ENCODE measurements around the gene FCGBP.
"Not testable (repeated sequence)": the region's sequence is repeated elsewhere in the genome, so short reads cannot be mapped to it uniquely, and the experiment has no call there.

Gene FCGBP

DNA sequence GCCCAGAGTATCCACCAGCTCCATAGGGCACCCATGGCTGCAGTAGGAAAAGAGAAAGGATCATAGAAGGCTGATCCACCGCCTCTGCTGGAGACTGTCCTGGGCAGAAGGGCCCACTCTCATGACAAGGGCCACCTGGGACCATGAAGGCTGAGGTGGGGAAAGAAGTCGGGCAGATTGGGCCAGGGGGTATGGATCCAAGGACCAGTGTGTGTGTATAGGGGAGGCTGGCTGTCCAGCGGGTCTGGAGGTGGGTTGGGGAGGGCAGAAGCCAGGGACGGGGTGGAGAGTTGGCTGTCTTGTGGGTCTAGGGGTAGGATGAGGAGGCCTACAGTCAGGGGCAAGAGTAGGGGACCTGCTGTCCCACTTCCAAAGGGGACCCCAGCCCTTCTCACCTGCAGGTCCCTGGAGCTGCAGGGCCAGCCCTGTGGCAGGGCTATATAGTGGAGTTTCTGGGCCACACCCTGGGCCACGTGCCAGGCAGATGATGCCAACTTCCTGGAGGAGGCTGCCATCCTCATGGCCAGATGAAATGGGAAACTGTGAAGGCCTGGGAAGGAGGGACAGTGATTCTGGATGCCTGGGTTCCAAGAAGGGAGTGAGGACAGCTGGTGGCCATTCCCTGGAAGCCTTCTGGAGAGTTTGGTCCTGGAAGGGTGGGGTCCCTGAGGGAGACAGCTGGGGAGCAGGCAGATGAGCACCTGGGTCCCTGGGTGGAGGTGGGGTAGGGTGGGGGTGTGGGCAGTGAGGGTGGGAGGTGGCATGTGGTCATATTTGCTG, at the start of gene FCGBP:
Gene FCGBP (minus strand): TSS at position 51 of the 780 bp plus-strand sequence.
- no peak for DNase-seq

DNA sequence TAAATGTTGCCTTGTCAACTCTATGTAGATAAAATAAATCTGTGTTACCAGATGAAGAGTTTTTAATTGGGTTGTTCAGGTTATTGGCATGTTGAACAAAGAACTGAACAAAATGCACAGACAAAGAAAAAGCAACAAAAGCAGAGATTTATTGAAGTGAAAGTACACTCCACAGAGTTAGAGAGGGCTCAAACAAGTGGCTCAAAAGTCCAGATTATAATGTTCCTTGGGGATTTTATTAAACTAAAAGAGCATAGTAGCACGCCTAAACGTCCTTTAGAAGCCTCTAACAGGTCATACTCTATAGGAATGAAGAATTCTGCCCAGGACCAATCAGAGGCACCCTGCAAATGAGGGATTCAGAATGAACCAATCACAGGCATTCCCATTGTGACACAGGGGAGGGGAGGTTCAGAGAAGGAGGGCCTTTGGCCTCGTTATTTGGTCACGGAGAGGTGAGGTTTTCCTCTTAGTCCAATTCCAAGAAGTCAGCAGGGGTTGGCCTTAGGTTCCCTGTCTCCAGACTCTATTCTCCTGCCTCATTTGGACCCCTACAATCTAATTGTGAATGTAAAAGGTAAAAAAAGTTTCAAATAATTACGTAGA, 49.4 kb upstream of the FCGBP start:
- no peak for DNase-seq

DNA sequence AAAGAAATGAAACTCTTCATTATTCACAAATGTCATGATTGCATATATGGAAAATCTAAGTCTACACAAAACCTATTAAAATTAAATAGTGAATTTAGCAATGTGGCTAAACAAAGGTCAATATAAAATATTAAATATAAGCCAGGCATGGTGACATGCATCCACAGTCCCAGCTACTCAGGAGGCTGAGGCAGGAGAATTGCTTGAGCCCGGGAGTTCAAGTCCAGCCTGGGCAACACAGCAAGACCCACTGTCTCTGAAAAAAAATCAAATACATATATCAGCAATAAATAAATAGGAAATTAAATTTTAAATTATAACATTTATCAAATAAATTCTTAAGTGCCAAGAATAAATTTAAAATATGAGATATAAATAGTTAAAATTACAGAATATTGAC, 48.4 kb upstream of the FCGBP start:
- no peak for DNase-seq

DNA sequence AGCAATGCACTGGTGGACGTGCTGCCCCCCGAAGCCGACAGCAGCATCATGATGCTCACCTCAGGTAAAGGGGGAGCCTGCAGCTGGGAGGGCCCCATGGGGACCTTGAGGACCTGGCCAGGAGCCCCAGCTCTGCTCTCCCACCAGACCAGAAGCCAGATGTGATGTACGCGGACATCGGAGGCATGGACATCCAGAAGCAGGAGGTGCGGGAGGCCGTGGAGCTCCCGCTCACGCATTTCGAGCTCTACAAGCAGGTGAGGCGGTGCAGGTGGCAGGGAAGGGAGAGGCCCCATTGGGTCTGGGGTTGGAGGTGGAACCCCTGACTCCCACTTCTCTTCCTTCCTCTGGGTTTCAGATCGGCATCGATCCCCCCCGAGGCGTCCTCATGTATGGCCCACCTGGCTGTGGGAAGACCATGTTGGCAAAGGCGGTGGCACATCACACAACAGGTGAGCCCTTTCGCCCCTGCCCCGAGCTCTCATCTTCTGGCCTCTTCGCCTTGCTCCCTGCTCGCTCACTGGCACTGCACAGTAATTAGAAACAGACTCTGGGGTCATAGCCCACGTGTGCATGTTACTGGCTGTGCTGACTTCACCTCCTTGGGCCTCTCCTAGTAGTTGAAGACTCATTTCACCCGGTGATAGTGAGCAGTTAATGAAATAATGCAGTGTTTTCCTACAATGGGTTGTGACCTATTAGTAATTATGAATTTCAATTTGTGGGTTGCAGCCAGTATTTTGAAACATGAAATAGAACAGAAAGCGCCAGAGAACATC, 40.1 kb upstream of the FCGBP start:
- no peak for DNase-seq

DNA sequence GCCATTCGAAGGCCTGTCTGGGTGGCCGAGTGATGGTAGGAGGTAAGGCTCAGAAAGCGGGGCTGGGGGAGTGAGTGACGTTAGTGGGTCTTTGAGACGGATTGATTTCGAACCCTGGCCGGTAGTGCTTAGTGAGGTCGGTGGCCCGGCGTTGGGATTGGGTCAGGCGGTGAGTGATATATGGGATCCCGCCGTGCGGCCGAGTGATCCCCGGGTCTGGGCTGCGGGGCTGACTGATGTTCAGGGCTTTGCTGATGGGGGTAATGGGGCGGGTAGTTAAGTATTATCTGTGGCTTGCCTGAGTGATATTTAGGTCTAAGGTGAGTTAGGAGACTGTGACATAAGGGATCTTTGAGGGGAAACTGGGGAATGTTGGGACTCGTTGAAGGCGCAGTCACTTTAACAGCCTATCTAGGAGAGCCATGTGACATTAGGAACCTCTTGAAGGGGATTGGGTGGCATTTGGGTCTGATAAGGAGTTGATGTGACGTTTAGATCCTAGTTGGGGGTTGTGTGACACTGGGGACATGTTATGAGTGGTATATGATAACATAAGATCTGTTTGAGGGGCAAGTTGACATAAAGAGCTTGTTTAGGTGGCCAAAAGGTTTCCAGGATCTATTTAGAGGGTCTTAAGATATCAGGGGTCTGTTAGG, 37.1 kb upstream of the FCGBP start:
- peak in 3 of 58 donors; percentile 35 to 69 (median 55) for DNase-seq

DNA sequence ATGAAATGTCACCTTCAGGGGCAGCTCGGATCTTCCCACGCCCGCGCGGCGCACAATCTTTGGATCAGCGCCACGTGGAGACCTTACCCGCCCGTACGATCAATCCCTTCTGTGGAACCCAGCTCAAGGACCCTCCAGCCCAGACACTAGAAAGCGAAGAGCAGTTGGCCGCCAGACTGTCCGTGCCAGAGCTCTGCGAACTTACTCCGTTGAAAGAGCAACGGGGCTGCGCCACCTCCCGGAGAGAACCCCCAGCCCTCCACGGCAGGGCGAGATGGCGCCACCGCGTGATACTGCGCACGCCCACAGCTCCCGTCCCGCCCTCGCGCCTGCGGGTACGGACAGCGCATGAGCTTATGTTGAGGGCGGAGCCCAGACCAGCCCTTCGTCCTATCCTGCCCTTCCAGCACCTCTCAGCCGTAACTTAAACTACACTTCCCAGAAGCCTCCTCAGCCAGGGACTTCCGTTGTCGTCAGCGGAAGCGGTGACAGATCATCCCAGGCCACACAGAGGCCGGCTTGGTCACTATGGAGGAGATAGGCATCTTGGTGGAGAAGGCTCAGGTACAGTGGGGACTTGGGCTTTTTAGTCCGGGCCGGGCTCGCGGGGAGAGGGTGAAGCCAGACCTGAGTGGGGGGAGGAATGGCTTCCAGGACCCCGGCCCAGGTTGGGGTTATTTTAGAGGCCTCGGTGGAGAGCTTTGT, 36.4 kb upstream of the FCGBP start, which contains the start of gene PSMC4:
Gene PSMC4 (plus strand): TSS at position 491 of the 705 bp plus-strand sequence. CDS start 38 bp downstream, at position 529.
- DNase-seq, result peak; percentile 88 to 100 (median 98)

DNA sequence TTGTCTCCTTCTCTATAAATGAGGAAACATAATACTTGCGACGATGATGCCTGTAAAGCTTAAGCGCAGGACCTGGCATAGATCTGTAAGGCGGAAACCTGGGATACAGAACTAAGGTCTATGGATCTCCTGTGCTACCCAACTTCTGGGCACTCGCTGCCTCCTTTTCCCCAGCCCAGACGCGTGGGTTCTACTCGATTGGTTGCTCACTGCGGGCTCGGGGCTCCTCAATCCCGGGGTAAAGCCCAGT, 35.9 kb upstream of the FCGBP start:
- peak in 4 of 58 donors; percentile 52 to 72 (median 70) for DNase-seq

DNA sequence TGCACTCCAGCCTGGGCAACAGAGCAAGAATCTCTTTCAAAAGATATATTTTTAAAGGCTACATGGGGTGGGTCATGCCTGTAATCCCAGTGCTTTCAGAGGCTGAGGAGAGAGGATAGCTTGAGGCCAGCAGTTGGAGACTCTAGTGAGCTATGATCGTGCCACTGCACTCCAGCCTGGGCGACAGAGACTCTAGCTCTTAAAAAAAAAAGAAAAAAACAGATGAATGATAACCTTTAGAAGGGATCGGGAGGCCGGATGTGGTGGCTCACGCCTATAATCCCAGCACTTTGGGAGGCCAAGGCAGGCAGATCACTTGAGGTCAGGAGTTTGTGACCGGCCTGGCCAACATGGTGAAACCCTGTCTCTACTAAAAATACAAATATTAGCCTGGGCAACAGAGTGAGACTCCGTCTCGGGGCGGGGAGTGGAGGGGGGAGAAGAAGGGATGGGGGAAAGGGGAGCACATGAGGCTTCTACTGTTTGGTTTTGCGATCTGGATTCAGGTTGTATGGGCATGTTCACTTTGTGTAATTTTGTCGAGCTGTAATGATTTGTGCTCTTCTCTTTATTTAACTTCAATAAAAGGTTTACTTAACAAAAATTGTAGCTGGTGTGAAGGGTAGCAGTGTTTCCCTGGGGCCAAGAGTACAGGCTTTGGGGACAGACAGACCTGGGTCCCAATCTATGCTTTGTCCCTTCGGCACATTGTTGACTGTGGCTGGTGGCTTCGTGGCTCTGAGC, 35.4 kb upstream of the FCGBP start:
- DNase-seq, result peak in 1 of 58 donors; percentile 27

DNA sequence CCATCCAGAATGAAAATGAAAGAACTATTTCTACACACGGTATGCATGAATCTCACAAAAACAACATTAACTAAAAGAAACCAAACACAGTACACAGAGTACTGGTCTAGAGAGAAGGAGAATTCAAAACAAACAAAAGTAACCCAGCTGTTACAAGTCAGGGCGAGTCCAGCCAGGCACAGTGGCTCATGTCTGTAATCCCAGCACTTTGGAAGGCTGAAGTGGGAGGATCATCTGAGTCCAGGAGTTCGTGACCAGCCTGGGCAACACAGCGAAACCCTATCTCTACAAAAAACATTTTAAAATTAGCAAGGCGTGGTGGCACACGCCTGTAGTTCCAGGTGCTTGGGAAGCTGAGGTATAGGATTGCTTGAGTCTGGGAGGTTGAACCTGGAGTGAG, 34.8 kb upstream of the FCGBP start:
- no peak for DNase-seq

DNA sequence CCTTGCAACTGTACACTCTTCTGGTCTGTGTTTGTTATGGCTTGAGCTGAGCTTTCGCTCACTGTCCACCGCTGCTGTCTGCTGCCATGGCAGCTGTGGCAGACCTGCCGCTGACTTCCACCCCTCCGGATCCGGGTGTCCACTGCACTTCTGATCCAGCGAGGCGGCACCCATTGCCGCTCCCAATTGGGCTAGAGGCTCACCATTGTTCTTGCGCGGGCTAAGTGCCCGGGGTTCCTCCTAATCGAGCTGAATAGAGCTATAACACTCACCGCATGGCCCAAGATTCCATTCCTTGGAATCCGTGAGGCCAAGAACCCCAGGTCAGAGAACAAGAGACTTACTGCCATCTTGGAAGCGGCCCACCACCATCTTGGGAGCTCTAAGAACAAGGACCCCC, 34.4 kb upstream of the FCGBP start:
- no peak for DNase-seq

DNA sequence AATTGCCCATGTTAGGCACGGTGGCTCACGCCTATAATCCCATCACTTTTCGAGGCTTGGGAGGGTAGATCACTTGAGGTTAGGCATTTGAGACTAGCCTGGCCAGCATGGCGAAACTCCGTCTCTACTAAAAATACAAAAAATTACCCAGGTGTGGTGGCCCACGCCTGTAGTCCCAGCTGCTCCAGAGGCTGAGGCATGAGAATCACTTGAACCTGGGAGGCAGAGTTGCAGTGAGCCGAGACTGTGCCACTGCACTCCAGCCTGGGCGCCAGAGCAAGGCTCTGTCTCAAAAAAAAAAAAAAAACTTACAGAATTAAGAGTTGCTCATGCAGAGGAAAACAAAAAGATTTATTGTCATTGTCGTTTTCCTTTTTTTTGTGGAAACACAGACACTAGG, 33.1 kb upstream of the FCGBP start:
- DNase-seq, result no peak

DNA sequence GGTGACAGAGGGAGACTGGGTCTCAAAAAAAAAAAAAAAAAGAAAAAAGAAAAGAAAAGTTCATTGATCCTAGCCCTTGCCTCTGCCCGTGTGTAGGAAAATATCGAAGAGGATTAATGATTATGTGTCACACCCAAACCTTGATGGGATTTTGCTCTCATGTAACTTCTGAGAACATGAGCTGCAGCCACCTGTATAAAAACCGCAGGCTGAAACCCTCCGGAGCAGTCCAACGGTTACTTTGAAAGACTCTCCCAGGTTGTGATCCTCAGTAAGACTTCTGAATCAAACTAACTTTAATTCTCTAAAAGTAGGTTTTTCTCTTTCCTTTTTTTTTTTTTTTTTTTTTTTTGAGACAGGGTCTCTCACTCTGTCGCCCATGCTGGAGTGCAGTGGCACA, 32.2 kb upstream of the FCGBP start:
- DNase-seq, result no peak

DNA sequence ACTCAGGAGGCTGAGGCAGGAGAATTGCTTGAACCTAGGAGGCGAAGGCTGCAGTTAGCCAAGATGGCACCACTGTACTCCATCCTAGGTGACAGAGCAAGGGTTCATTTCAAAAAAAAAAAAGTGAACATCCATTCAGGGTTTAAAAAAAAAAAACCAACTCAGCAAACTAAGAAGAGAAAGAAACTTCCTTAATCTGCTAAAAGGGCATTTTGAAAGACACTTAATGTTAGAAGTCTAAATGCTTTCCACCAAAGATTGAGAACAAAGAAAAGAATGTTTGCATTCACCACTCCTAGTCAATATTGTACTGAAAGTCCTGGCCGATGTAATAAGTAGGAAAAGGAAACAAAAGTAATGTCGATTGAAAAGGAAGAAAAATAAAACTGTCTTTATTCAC, 29.5 kb upstream of the FCGBP start:
- no peak for DNase-seq

DNA sequence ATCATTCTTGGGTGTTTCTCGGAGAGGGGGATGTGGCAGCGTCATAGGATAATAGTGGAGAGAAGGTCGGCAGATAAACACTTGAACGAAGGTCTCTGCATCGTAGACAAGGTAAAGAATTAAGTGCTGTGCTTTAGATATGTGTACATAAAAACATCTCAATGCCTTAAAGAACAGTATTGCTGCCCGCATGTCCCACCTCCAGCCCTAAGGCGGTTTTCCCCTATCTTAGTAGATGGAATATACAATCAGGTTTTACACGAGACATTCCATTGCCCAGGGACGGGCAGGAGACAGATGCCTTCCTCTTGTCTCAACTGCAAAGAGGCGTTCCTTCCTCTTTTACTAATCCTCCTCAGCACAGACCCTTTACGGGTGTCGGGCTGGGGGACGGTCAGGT, 25.0 kb upstream of the FCGBP start:
- not testable (repeated sequence) for DNase-seq

DNA sequence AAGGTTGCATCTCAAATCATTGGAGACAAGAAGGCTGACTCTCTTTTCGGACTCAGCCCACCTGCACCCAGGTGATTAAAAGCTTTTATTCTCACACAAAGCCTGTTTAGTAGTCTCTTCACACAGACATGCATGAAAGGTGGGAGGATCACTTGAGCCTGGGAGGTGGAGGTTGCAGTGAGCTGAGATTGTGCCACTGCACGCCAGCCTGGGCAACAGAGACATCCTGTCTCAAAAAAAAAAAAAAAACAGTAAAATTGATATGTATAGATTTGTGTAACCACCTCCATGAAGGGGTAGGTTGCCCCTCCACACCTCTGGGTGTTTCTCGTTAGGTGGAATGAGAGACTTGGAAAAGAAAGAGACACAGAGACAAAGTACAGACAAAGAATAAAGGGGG, 24.5 kb upstream of the FCGBP start:
- not testable (repeated sequence) for DNase-seq

DNA sequence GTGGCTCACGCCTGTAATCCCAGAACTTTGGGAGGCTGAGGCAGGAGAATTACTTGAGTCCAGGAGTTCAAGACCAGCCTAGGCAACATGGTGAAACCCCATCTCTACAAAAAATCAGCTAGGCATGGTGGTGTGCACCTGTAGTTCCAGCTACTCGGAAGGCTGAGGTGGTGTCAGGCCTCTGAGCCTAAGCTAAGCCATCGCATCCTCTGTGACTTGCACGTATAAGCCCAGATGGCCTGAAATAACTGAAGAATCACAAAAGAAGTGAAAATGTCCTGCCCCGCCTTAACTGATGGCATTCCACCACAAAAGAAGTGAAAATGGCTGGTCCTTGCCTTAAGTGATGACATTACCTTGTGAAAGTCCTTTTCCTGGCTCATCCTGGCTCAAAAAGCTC, 23.5 kb upstream of the FCGBP start:
- DNase-seq, result not testable (repeated sequence)

DNA sequence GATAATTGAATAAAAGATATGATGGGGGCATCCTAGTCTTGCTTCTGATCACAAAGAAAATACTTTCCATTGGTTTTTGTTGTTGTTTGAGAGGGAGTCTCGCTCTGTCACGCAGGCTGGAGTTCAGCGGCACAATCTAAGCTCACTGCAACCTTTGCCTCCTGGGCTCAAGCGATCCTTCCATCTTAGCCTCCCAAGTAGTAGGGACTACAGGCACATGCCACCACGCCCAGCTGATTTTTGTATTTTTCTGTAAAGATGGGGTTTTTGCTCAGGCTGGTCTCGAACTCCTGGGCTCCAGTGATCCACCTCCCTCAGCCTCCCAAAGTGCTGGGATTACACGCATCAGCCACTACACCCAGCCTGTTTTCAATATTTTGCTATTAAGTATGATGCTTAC, 19.5 kb upstream of the FCGBP start:
- DNase-seq, result no peak

DNA sequence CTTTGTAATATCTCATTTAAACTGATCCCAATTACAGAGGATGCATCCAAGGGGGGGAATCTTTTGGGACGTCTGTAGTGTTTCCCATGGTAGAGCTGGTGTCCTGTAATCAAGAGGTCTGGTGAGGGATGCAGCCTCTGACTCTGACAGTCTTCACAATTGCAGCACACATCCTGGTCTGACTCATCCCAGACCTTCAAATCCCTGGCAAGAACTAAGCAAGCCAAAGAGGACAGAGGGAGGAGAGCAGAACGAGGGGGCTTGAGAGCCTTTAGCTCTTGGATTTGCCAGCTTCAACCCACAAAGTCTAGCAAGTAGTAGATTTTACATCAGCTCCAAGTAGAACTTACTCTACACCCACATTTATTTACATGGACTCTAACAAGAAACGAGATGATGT, 17.3 kb upstream of the FCGBP start:
- peak in 7 of 58 donors; percentile 3 to 43 (median 19) for DNase-seq

DNA sequence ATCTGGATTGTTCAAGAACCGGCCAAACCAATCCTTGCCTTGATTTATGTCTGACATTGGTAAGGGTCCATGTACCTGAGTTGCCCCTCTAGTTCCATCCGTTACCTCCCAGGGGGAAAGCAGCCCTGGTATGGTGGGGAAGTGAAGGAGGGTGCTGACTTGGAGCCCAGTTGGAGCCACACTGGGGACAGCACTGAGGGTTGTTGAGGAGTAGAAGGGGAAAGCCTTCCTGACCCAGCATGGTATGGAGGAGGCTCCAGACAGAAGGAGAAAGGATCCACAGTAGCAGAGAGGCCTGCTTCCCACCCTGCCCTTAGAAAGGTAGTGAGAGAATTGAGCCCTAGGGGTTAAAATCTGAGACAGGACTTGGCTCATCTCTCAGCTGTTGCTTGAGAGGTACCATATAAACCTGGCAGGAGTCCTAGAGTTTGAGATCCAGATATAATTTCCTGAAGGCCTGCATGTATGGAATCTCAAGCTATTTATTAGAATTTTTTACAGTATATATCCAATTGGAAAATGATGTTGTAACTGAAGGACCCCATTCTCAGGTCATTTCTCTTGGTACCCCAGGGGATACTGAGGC, 16.7 kb upstream of the FCGBP start:
- no peak for DNase-seq
